ENCODE data around the gene NEK1.

- no peak for TF ChIP-seq CTCF (conservative IDR thresholded peaks at IDR 0.05; ENCODE audit: low read length)
- no peak for TF ChIP-seq EZH2phosphoT487 (IDR thresholded peaks at IDR 0.05; ENCODE audit: borderline replicate concordance)
Measured at GRCh38 chr4:169416997-169417396, 195.4 kb downstream of the NEK1 start.

Data from Loucy (cell line).